Measurements from ENCODE around the gene SPINK14.

Gene SPINK14, protein sequence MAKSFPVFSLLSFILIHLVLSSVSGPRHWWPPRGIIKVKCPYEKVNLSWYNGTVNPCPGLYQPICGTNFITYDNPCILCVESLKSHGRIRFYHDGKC

DNA sequence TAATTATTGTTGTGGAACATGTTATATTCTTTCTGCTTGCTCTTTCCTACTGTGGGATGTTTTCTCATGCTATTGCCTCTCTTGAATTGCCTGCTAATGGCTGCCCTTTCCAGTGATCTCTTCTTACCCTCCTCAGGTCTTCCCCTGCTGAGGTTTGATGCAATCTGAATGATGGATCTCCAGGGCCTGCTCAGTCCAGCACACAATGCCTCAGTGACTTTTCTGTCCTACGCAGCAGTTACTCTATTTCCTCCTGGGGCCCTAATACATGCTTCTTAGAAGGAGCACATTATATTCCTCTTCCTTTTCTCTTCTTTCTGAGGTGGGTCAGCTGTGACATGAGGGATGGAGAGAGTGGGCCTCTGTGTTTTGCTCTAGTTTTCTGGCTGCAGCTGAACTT lies at the start of gene SPINK14:
Gene SPINK14, plus strand, starts transcription at position 301 of the 400 bp plus-strand sequence. CDS start 1,187 bp downstream, outside the sequence.
- no peak for DNase-seq

DNA sequence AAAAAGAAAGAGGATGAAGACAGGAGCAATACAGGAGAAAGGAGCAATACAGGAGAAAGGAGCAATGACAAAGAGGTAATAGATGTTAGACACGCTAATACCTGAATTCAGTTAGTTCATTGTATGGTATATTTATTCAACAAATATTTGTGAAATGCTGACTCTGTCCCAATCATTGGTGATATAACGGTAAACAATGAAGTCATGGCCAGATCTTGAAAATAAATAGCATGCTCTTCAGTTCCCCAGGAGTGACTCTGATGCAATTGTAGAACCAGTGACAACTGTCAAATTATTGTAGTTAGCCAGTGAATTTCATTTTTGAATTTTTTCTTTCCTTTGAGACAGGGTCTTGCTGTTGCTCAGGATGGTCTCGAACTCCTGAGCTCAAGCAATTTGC lies 48.0 kb upstream of the SPINK14 start:
- DNase-seq = no peak

GRCh38 chr5:148125641-148126040 lies 42.7 kb upstream of the SPINK14 start:
- DNase-seq = no peak

DNA sequence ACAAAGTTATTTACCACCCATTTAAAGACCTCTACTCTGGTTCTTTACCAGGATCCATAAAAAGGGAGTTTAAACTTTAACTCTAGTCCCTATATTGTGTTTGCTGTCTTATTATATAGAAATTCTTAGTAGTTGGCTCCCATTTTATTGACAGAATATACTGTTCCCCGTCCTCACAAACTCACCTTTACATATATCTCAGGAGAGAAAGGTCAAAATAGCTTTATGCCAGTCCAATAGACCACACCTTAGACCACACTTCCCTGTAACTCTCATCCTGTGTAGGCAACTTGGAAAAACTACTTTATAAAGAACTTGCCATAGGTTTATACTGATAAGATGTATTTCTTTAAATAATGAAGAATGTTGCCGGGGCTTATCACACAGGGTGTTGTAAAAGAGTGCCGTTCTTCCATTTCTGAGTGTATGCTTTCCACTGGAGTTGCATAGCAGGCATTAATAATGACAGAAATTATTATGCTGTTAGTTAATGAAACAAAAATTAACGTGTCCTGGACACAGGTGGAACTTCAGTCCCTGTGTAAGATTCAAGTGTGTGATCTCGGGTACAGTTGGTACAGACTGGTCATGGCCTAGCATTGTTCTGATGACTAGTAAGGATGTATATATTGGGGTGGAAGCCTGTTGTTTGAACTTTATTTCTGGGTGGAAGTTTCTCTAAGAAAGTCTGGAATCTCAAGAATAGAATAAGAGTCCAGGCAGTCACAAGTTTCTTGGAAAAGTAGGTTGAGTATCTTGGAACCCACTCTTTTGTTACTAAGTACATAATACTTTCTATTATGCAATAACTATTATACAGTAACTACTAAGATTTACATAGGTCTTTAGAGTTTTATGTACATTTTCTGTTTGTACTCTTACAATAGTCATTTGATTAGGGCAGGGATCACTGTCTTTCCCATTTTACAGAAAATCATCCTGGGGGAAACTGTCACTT lies 33.0 kb upstream of the SPINK14 start:
- DNase-seq = no peak

- DNase-seq = no peak
Measured at GRCh38 chr5:148140846-148141245, 27.5 kb upstream of the SPINK14 start.

- no peak for DNase-seq
Measured at GRCh38 chr5:148141645-148142044, 26.7 kb upstream of the SPINK14 start.

GRCh38 chr5:148145916-148146315 lies 22.4 kb upstream of the SPINK14 start:
- DNase-seq = no peak

- no peak for DNase-seq
Measured at GRCh38 chr5:148146487-148146886, 21.9 kb upstream of the SPINK14 start.

DNA sequence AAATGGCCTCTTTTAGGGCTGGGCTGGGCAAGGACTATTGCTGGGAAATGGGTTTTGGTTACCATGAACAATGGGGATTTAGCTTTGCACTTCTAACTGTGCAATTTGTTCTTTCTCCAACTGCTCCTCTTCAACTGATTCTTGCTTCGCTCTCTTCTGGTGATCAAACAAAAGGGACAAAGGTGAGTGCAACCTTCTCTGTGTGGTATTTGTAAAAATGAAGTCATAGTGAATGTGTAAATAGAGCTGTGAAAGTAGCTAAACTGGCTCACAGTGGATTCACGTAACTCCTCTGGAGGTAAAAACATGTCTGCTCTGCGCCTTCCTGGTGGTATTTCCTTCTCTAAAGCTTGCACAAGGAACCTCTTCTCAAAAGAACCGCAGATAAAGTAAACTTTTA lies 20.9 kb upstream of the SPINK14 start:
- DNase-seq = no peak

- no peak for DNase-seq
Measured at GRCh38 chr5:148151872-148152271, 16.5 kb upstream of the SPINK14 start.

DNA sequence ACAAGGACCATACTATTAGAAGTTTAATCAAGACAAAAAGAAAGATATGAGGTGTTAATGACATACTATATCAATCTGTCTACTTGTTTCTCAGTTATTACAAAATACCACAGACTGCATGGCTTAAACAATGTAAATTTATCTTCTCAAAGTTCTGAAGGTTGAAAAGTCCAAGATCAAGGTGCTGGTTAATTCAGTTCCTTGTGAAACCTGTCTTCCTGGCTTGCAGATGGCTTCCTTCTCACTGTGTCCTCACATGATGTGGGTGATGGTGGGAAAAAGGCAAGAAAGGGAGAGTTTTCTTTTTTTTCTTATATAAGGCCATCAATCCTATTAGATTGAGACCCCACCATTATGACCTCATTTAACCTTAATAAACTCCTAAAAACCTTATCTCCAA lies 15.6 kb upstream of the SPINK14 start:
- DNase-seq = no peak

DNA sequence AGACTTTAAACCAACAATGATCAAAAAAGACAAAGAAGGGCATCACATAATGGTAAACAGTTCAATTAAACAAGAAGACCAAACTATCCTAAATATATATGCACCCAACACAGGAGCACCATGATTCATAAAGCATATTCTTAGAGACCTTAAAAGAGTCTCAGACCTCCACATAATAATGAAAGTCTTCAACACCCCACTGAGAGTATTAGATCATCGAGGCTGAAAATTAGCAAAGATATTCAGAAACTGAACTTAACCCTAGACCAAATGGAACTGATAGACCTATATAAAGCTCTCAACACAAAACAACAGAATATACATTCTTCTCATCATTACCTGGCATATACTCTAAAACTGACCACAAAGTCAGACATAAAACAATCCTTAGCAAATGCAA lies 11.7 kb upstream of the SPINK14 start:
- DNase-seq = no peak

DNA sequence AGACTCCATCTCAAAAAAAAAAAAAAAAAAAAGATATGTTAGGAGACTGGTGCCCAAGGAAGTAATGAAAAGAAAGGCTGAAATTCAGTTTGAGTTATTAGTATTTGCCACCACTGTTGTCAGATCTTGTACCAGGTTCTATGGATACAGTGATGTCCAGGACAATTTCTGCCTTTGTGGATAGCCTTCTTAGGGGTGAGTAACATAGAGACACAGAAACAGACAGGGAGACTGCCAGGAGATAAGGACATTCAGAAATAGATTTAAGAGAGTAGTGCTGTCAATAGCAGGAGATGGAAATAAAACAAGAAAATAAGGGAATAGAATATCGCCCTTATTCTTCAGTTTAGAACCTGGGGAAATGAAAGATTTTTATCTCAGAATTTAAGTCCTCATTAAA lies 6.3 kb upstream of the SPINK14 start:
- DNase-seq = no peak

DNA sequence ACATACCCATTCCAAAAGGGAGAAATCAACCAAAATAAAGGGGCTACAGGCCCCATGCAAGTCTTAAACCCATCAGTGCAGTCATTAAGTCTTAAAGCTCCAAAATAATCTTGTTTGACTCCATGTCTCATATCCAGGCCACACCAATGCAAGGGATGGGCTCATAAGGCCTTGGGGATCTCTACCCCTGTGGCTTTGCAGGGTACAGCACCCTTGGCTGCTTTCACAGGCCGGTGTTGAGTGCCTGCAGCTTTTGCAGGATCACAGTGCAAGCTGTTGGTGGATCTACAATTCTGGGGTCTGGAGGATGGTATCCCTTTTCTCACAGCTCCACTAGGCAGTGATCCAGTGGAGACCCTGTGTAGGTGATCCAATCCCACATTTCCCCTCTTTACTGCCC lies 5.0 kb upstream of the SPINK14 start:
- DNase-seq = no peak

DNA sequence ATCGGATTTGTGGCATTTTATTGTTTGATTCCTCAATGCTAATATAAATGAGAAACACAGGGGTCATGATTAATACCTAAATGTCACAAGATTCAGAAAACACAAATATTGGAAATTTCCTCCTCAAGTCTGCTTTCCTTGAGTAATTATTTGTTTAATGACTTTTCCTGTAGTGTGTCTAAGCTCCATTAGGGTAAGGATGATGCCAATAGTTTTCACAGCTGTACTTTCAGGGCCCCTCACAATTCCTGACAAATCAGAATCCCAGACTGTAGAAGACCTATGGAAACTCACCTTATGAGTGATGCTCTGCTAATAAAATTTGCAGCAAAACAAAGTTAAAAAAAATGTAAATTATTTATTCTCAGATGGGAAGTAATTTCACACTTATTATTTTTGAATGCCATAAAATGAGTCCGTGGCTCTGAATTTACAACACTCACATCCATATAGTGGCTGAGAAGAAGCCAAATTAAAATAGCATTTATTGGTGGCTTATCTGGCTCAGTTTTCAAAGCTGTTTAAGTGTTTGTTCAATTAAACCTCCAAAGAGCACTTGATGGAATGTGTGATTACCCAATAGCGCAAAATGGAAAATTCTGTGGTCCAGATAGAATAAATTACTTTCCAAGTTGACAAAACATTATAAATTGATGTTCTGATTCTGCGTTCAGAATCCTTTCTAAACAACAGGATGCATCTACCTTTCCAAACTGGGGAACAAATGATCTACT lies 1.6 kb upstream of the SPINK14 start:
- DNase-seq = no peak

- no peak for DNase-seq
Measured at GRCh38 chr5:148172377-148172776, 4.0 kb downstream of the SPINK14 start.

DNA sequence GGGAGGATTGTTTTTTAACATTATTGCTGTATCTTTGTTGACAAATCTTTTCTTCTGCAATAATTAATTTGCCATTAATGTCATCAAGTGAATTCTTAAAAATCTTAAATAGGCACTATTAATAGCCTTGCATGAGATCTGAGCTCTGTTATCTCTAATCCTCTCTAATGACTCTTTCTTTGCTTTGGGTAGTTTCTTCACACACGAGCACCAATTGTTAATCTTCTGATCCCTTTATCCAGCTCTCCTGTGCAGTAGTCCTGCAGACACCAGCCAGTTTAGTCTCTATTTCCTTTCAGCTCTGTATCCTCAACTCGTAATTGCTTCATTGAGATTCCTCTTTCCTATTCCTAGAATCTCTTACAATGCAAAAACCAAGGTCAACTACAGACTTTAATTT lies 8.1 kb downstream of the SPINK14 start:
- no peak for DNase-seq

GRCh38 chr5:148177207-148177606 lies 8.9 kb downstream of the SPINK14 start:
- DNase-seq = no peak

DNA sequence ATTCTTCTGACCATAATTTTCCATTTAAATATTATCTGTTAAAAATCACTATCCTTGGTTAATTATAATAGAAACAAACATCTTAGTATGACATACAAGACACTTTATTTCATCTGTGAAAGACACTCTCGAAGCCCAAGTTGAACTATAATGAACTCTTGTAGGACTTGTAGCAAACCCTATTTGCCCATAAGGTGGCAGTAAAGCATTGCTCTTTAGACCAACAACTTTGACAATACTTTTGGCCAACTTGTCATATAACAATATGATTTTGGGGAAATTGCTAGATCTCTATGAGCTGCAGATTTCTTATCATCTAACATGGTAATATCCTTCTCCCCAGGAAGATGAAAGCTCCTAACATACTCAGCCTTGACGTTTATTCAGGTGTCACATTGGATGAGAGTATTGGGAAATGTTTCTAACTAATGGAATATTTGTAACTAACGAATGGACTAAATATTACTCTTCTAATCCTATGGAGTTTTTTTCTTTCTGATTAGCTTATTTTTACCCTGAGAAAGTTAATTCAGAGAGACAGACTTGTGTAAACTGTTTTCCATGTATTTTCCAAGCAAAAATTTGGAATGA lies 11.0 kb downstream of the SPINK14 start:
- DNase-seq = no peak

GRCh38 chr5:148186248-148187003 lies 18.1 kb downstream of the SPINK14 start:
- DNase-seq = no peak

GRCh38 chr5:148191010-148191409 lies 22.7 kb downstream of the SPINK14 start:
- no peak for DNase-seq

- DNase-seq = no peak
Measured at GRCh38 chr5:148193202-148193601, 24.9 kb downstream of the SPINK14 start.

- no peak for DNase-seq
Measured at GRCh38 chr5:148201151-148201550, 32.8 kb downstream of the SPINK14 start.
